Retina (tissue), 1 donor: ENCODE data around the gene UBE2A.

Experiments used
- DNase-seq: peaks from one replicate; pipeline ENCODE4 v3.0.0-alpha.2; 2016

UBE2A gene

GRCh38 chrX:119614776-119615175 lies 40.4 kb downstream of the UBE2A start:
- no peak for DNase-seq

DNA sequence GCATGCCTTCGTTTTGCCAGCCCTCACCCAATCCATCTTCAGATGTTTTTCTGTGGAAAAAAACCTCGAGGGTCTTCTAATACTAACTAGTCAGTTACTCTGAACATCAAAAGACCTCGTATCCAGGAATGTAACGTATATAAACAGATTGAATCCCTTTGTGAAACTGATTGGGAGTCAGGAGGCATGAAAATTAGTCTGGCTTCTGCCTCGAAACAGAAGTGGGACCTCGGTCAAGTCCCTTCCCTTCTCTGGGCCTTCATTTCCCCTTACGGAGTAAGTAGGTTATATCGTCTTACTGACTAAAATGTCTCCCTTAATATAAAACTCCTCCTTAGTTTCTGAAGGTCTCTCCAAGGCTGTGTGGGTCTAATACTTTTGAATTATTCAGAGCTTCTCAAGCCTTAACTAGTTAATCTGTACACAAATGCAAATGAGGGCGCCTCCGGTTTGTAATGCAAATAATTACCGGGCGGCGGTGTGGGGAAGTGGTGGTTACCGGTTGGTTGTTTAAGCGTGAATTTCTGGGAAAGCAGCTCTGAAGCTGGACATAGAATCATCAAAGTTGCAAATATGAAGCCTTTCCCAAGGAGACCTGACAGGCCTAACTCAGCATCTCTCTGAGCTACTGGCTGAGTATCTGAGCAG lies 43.3 kb downstream of the UBE2A start:
- no peak for DNase-seq

DNA sequence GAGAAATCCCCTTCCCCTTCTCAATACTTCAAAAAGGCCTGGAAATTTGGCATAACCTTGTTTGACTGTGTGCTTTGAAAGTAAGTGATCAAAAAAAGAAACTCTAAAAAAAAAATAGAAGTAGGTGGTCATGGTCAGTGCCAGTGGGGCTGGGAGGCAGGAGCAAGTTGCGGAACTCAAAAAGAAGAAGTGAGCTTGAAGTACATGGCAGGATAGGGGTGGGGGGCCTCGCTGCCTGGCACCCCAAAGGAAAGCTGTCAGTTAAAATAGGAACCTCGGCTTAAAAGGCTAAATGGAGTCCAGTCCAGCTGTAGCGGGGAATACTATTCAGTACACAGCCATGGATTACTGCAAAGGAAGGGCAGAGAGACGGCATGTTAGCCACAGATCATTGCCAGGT lies 44.1 kb downstream of the UBE2A start:
- no peak for DNase-seq

DNA sequence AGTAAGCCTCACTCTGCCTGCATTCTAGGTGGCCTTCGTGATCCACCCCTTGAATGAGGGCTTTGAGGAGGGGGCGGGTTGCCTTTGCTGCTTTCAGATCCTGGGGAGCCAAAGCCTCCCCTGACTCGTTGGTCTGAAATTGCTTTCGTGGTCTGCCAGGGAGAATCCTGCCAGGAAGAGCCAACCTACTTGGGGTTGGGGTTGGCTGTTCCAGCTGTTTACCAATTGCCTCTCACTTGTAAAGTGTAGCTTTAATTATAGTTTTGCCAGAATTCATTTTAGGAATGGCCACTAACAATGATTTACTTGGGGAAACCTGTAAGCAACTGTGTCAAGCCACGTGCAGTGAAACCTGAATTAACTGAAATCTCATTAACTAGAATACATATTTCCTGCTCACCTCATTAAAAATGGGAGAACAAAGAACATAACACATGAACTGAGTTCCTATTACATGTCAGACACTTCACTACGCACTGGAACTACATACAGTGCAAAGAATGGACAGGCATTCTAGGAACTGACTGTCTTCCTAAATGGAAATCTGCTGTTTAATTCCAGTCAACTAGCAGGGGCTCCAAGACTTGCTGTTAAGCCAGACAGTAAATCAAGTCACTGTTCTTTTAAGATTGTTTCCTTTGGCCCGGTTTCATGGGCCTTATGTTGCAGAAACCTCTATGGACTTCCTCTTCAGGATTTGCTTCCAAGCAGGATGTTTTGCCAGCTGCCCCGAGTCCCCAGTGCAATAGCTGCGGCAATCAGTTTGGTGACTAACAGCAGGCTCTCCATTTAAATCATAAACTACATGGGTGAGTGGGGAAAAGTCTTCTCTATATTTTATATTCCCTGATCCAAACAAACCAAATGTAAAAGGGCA lies 48.2 kb downstream of the UBE2A start:
- no peak for DNase-seq

DNA sequence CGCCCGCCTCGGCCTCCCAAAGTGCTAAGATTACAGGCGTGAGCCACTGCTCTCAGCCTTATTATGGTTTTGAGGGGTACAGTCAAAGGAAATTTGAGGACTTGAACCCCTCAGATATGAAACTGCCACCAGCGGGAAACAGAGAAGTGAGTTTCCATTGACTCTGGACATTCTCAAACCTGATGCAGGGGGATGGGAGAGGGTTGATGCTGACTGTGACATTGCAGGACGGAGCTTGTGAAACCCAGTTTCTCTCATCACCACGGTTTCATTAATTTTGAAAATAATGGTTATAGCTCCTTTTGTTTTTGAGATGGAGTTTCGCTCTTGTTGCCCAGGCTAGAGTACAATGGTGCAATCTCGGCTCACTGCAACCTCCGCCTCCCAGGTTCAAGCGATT lies 50.1 kb downstream of the UBE2A start:
- no peak for DNase-seq

DNA sequence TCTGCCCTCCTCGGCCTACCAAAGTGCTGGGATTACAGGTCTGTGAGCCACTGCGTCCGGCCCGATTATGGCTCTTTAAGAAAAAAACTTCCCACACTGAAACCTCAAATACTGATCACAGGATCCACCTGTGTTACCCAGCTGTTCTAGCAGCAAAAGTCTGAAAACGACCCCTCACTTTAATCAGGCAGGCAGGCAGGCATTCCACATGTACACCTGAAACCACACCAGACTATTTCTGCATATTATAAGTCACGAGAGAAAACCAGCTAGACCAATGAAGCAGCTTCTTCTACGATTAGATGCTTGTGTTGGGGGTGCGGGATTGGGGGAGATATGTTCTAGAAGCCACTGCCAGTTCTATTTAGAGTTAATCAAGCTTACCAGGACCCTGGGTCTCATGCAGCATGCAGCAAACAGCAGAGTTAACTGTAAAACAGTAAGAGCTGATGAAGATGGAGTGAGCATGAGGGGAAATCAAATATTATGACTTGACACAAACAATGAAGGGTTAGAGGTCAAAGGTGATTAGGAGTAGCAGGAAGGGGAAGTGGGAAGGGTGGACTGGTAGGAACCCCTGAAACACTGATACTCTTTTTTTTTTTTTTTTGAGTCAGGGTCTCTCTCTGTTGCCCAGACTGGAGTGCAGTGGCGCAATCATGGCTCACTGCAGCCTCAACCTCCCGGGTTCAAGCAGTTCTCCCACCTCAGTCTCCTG lies 50.7 kb downstream of the UBE2A start:
- DNase-seq = no peak

DNA sequence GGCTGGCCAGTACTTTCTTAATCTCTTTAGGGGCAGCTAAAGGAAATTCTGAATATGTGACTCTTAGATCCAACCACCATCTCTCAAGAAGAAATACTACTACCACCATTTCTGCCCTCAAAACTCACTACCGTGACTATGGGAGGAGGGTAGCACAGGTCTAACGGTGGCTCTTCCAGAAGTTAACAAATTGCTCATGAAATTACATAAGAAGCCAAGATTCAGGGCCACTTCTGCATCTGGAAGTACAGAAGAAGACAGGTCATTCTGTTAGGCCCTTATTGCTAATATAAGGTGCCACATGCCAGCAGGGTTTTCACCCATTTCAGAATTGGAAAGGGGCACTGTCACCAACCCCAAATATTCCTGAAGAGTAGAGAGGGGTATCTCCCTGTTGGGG lies 51.5 kb downstream of the UBE2A start:
- DNase-seq = no peak
